Measurements from ENCODE around the gene SP110.
"Not testable (repeated sequence)": the region's sequence is repeated elsewhere in the genome, so short reads cannot be mapped to it uniquely, and the experiment has no call there.

DNA sequence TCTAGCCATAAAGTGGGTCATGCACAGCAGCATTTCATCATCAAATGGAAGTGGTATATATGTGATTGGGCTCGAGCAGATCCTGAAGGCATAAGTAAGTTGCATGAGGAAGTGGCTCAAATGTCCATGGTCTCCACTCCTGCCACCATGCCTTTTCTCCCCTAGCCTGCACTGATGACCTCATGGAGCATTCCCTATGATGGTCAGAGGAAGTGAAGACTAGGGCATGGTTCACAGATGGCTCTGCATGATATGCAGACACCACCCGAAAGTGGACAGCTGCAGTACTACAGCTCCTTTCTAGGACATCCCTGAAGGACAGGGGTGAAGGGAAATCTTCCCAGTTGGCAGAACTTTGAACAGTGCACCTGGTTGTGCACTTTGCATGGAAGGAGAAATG lies 99.4 kb downstream of the SP110 start:
- TF ChIP-seq POLR2A (IDR thresholded peaks at IDR 0.05; ENCODE audit: extremely low read depth, insufficient read length); CTCF (IDR thresholded peaks at IDR 0.05; ENCODE audit: low read depth, low read length): not testable (repeated sequence)
